GM21825 (cell line): ENCODE measurements around the gene GUCA2A.

Source experiments
- ATAC-seq: cut with Tn5 transposase; IDR thresholded peaks from one replicate; pipeline ENCODE4 v1.9.1; 2021; ENCODE audit warnings: mild to moderate bottlenecking, moderate library complexity; ENCODE audit not compliant: unreplicated experiment

GUCA2A gene

GRCh38 chr1:42155362-42155761, 9.2 kb downstream of the GUCA2A start:
- no peak for ATAC-seq

DNA sequence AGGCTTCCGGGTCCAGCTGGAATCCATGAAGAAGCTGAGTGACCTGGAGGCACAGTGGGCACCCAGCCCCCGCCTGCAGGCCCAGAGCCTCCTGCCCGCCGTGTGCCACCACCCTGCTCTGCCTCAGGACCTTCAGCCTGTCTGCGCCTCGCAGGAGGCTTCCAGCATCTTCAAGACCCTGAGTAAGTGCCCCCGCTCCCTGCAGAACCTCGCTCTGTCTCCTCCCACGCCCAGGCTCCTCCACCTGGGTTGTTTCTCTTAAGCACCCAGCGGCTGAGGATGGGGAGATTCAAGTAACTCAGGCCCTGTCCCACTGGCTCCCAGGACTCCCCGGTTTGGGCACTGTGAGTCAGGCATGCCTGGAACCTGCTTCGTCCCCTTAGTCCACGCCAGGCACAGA, 9.9 kb downstream of the GUCA2A start:
- no peak for ATAC-seq

- ATAC-seq: no peak
Observed at GRCh38 chr1:42153624-42154023, 10.9 kb downstream of the GUCA2A start.

DNA sequence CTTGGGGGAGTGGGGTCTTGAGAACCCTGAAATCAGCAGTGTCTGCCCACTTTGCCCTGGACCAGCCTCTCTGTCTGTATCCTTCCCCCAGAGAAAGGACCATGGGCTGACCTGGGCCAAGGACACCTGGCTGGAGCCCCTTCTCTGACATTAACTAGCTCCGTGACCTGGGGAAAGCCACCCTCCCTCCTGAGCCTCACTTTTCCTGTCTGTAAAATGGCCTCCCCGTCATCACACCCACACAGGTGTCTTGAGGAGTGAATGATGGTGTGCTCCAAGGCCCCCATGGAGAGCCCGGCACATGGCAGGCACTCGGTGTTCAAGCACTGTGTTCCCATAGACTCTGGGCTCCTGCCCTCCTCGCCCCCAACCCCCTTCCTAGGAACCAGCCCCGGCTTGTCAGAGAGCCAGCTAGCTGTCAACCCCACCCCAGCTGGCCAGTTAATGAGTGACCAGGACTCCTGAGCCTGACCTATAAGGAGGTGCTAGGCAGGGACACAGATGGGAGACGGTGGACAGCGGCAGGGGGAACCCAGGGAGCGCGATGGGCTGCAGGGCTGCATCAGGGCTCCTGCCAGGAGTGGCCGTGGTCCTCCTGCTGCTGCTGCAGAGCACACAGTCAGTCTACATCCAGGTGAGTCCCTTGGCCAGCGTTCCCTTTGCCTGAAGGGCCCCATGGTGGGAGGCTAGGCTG, 11.5 kb downstream of the GUCA2A start, which contains the start of gene GUCA2B:
Gene GUCA2B (plus strand): TSS at position 504 of the 694 bp plus-strand sequence. CDS start 41 bp downstream, at position 545.
- no peak for ATAC-seq

DNA sequence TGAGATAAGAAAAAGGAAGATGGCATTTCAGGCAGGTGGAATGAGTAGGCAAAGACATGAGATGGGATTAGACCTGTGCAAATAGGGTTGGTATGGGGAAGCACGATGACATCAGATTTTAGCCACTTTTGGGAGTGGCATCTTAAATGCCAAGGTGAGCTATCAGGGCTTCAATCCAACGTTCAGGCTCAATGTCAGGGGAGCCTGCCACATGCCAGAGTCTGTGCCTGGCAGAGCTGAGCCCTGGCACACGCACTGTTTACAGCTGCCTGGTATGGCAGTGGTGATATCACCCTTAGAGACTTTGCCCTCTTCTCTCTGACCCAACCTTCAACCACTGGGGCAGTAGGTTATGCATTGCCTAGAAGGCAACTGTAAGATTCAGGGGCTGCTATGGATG, 12.4 kb downstream of the GUCA2A start:
- ATAC-seq: no peak

GRCh38 chr1:42150651-42151050, 13.9 kb downstream of the GUCA2A start:
- no peak for ATAC-seq

DNA sequence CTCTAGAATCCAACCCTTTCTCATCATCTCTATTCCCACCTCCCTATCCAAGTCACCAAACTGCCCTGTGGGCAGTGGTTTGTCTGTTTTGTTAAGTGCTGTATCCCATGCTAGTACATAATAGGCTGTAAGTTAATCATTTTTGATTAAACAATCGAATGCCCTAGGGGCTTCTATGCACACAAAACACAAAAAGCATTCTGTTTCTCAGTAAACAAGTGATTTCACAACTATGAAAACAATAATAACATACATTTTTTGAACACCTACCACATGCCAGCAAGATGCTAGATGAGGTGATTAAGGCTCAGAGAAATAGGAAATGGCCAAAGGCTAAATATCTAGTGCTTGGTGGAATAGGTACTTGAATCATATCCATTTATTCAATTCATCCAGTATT, 16.4 kb downstream of the GUCA2A start:
- no peak for ATAC-seq

DNA sequence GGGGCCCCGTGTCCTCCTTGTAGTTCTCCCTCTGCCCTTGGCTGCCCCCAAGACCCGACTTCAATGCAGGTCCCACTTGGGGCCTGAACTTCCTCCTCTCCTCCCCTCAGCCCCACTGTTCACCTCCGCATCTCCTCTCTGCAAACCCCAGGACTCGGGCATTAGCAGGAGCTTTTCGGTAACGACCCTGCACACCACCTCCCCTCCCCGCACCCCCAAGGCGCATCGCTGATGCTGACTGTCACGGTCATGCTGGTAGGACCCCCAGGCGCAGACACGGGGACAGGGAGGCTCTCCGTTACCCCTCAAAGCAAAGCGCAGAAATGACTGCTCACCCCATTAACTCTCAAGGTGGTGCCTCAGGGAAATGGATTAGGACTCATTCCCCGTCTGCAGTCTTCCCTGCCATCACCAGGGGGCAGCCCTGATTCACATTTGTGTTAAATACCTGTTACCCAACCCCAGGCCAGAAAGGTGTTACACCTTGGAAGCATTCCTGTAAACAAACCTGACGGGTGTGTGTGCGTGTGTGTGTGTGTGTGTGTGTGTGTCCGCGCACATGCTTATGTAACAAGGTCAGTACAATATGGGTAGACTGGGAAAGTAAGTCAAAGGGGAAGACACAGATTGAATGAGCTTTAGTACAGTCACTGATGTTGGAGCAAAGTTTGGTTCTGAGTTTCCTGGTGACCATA, 17.8 kb downstream of the GUCA2A start:
- no peak for ATAC-seq

GRCh38 chr1:42145764-42146625, 18.6 kb downstream of the GUCA2A start:
- ATAC-seq: no peak

- ATAC-seq: no peak
Observed at GRCh38 chr1:42145389-42145716, 19.2 kb downstream of the GUCA2A start.

DNA sequence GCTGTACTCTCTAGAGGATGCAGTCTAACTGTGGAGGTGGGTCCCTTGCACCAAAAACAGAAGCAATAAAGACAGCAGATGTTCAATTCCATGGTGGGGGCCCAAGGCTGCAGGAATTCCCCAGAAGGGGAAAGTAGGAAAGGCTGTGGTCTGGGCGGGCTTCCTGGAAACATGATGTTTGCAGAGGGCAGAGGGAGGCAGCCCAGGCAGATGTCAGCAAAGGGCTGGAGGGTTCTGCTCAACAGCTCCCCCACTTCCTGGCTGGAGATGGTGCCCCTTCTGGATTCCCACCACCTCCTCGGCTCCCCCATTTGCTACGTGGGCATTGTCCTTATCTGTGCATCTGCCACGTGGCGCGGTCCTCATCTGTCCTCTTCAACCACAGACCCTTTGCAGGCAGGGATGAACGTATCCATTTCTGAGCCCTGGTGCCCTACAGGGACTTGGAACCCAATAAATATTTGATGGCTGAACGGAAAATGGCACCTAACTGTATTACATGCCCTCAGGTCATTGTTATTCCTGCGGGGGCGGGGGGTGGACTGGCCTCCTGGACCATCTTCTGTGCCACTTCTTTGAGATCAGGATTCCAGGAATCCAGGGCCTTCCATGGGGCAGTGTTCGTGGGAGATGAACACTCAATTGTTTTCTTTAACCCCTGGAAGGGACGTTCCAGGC, 19.7 kb downstream of the GUCA2A start:
- ATAC-seq: no peak

DNA sequence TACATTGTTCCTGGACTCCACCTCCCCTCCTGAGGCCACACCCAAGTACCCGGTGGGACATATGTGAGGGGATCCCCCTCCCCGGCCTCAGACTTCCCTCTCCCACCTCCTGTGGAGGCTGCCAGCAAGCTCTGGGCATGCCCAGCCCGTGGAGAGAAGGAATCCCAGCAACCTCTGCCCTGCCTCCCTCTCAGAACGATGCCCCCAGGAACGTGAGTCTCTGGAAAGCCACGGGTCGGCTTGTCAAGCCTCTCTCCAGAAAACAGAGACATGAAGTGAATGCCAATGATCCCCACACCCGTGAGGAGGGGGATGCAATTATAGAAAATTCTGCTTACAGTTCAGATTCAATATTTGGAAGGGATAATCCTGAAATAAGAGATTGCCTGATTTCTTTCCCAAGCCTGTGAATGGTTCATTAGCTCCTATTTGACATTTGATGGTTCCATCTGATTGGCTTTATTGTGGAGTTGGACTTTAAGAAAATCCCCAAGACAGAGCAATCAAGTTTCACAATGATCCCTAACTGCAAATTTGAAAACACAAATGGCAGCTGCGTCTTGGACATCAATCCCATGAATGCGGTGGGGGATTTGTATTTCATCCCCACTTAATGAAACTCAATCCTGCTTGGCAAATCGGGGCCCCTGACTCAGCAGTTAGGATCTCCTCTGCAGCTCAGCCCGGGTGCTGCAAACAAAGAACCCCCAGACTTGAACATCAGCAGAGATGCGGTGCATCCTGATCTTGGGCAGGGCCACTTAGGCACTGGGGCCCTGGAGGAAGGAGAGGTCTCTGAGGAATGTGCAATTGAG, 20.4 kb downstream of the GUCA2A start:
- no peak for ATAC-seq

DNA sequence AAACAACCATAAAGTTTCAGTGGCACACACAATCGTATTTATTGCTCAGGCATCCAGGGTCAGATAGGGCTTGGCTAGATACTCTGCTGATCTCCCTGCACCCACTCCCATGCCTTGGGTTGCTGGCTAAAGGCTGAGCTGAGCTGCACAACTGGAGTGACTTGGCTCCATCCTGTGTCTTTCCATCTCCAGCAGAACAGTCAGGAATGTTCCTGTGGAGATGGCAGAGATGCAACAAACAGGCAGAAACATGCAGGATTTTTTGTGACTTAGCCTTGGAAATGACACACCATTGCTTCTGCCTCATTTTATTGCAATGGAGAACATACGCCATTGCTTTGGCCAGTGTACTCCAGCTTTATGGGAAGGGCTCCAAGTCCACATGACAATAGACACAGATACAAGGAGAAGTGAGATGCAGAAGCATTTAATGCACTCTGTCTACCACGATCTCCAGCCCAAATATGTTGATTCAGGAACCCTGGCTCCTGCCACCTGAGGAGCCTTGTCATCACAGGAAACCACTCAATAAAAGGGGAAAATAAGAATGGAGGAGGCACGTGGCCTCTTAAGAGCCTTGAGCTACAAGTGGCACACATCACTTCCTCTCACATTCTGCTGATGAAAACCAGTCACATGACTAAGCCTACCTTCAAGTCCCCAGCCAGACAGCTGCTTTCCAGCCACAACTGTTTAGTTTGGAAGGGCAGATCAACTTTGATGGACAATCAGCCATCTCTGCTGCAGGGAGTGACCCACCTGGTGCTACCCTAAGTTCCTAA, 21.5 kb downstream of the GUCA2A start:
- no peak for ATAC-seq

GRCh38 chr1:42141978-42142377, 22.6 kb downstream of the GUCA2A start:
- ATAC-seq: no peak

GRCh38 chr1:42140191-42140590, 24.4 kb downstream of the GUCA2A start:
- ATAC-seq: no peak

GRCh38 chr1:42139444-42139843, 25.1 kb downstream of the GUCA2A start:
- ATAC-seq: no peak

GRCh38 chr1:42138586-42138985, 26.0 kb downstream of the GUCA2A start:
- no peak for ATAC-seq

DNA sequence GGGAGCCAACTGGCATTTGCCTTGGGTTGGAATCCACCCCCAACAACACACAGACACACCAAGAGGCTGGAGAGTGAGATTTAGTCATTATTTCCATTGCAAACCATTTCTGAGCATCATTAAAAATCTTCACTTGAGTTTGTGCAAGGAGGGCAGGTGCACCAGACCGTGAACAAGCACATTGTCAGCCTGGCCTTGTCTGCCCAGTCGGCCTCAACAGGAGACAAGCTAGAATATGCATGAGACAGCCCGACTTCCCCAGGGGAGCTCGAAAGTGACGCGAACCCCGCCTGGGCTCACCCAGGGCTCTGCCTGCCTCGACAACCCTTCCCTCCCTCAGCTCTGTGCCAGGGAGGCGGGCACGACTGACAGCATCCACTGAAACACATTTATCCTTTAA, 26.8 kb downstream of the GUCA2A start:
- no peak for ATAC-seq

GRCh38 chr1:42136466-42136865, 28.1 kb downstream of the GUCA2A start:
- ATAC-seq: no peak

DNA sequence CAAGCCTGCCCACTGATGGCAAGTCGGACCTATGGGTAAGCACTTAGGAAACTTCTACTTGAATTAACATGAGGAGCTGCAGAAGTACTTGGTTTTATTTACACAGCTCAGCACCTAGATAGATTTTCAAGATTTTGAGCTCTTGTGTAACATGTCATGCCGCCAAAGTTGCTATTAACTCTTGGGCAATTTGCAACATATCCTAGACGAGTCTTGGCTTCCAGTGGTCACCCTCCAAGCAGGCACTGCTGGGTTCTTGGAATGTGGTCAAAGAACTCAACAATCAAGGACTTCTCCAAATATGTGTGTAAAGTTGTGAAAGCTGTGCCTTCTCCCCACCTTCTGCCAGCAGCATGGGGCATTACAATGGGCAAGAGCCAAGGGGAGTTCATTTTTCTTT, 29.1 kb downstream of the GUCA2A start:
- ATAC-seq: no peak
